ENCODE results near the gene SNRPA1. TPM values are rescaled to one million over a fixed set of nuclear protein-coding genes. Genes with fewer than 3 reads are reported as not detected.
A peak's percentile ranks its signal among the peaks of the same experiment; 100 is the strongest.

SNRPA1 gene
- total RNA-seq, 4 donors from 2014 or later, result 3.2 to 56.4 (median 25.7) TPM

DNA sequence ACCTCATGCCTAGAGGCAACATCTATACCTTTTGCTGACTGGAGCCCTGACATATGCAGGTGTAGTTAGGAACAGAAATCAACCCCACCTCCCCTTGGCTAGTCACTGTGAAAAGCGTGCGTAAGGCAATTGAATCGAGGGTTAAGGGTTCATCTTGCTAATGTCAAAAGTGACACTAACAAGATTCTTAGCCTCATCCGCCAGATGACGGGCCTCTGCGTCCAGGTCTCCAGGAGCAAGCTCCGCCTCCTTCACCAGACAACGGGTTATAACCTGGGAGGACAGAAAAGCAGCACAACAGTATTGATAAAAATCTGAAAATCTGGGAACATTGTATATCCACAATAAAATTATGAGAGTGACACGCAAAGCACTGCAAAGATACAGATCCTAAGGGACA lies 22.5 kb downstream of the SNRPA1 start:
- Histone ChIP-seq H3K27ac (no peak overlapping the region), H3K4me3 (no peak overlapping the region), H3K4me1 (no peaks in the 10 kb centered on the region), H3K9me3 (no peaks in the 10 kb centered on the region), H3K27me3 (no peaks in the 10 kb centered on the region), H3K36me3 (no peaks in the 10 kb centered on the region)
- no peak for DNase-seq
- intact Hi-C loops (cut with DNase I; ENCODE audit: low total_unique reads), result no loop called here
- TF ChIP-seq, protein P1, sequence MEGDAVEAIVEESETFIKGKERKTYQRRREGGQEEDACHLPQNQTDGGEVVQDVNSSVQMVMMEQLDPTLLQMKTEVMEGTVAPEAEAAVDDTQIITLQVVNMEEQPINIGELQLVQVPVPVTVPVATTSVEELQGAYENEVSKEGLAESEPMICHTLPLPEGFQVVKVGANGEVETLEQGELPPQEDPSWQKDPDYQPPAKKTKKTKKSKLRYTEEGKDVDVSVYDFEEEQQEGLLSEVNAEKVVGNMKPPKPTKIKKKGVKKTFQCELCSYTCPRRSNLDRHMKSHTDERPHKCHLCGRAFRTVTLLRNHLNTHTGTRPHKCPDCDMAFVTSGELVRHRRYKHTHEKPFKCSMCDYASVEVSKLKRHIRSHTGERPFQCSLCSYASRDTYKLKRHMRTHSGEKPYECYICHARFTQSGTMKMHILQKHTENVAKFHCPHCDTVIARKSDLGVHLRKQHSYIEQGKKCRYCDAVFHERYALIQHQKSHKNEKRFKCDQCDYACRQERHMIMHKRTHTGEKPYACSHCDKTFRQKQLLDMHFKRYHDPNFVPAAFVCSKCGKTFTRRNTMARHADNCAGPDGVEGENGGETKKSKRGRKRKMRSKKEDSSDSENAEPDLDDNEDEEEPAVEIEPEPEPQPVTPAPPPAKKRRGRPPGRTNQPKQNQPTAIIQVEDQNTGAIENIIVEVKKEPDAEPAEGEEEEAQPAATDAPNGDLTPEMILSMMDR (IDR thresholded peaks at IDR 0.05), result no peak

DNA sequence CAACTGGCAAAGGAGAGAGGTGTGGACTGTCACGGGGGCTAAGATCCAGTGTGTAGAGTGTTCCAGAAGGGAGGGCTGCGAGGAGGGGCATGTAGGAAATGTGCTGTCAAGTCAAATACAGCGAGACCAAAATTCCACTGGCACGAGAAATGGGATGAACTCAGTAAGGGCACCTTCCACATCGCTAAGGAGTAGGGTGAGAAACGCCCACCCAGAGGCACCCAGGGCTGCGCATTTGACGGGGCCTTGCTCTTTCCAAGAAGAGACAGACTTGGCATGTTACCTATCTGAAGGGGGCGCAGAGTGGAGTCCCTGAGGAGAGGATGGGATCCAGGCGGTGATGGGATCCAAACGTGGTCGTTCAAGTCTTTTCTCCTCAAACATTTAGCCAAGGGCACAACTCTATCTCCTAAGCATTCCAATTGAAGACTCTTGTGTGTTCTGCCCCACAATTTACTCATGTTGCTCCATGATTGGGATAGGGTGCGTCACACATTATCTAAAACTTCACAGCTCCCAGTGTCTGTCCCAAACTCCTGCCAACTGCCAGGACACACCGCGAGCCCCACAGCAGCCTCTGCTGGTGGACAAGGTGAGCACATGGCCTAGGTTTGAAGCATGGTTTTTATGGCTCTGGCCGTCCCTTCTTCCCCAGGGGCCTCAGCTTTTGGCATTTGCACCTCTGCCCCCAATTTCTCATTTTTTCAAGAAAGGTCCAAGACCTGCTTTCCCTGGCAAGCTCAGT lies 25.4 kb downstream of the SNRPA1 start:
- Histone ChIP-seq H3K4me1 (no peaks in the 10 kb centered on the region), H3K4me3 (no peak overlapping the region), H3K9me3 (no peaks in the 10 kb centered on the region), H3K27me3 (no peaks in the 10 kb centered on the region), H3K36me3 (no peaks in the 10 kb centered on the region), H3K27ac (no peak overlapping the region)
- TF ChIP-seq, protein P1 (IDR thresholded peaks at IDR 0.05), result no peak
- TF ChIP-seq POLR2A (IDR thresholded peaks at IDR 0.05), result no peak
- intact Hi-C loops (cut with DNase I; ENCODE audit: low total_unique reads), result no loop called here
- no peak for DNase-seq

DNA sequence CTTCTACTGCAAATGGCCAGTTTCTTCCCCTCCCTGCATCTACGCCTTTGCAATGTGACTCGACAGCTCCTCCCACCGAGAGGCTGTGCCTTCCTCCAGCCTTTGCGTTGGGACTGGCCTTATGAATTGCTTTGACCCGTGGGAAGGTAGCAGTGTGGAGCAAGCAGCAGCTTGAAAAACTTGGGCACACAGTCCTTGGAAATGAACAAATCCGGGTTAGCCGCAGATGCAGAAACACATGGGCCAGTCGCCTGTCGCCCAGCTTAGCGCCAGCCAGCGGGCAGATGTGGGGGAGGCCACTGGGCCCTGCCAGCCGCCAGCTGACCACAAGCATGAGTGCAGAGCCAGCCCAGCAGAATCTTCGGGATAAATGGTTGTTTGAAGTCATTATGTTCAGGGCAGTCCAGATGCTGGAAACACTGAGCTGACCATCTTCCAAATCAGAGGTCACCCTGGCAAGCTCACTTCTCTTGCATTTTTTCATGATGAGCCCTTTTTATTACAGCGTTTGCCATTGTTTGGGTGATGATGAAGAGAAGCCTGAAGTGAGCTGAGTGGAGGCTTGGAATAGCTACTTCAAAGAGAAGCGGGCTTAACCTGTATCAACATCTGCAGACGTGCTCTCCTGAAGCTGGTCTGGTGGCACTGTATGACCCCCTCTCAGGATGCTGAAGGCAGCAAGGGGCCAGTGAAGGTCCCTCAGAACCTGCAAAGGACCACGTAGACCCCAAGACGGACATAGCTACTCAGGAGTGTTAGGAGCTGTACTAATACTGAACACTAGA lies 27.5 kb downstream of the SNRPA1 start:
- peak; percentile 48 to 54 for DNase-seq
- Histone ChIP-seq H3K36me3 (no peaks in the 10 kb centered on the region), H3K4me3 (no peak overlapping the region), H3K27me3 (no peaks in the 10 kb centered on the region), H3K9me3 (no peaks in the 10 kb centered on the region), H3K4me1 (no peaks in the 10 kb centered on the region), H3K27ac (peak overlapping the region; percentile 65 to 67)
- intact Hi-C loops (cut with DNase I; ENCODE audit: low total_unique reads), result no loop called here
- no peak for TF ChIP-seq POLR2A (IDR thresholded peaks at IDR 0.05)
- TF ChIP-seq, protein P1 (IDR thresholded peaks at IDR 0.05), result no peak

DNA sequence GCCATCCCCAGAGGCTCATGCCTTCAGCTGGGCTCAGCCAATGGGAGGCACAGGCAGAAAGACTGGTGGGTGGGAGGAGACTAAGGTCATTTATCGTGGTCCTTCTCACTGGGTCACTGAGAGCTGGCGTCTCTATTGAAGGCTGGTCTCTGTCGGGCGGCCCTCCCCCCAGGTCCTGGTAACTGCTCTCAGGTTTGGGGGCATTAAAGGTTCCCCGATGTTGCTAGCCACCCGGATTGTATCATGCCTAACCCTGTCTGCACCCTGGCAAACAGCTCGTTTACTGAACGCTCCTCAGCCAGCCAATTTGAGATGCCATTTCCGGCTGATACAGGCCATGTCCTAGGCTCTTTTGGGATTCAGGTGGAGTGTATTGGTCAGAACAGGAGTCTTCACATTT lies 28.3 kb downstream of the SNRPA1 start:
- no peak for TF ChIP-seq POLR2A (IDR thresholded peaks at IDR 0.05)
- TF ChIP-seq, protein P1 (IDR thresholded peaks at IDR 0.05), result no peak
- Histone ChIP-seq H3K4me1 (no peaks in the 10 kb centered on the region), H3K9me3 (no peaks in the 10 kb centered on the region), H3K4me3 (no peak overlapping the region), H3K27me3 (no peaks in the 10 kb centered on the region), H3K27ac (peak overlapping the region; percentile 65 to 67), H3K36me3 (no peaks in the 10 kb centered on the region)
- DNase-seq, result no peak
- intact Hi-C loops (cut with DNase I; ENCODE audit: low total_unique reads), result no loop called here

DNA sequence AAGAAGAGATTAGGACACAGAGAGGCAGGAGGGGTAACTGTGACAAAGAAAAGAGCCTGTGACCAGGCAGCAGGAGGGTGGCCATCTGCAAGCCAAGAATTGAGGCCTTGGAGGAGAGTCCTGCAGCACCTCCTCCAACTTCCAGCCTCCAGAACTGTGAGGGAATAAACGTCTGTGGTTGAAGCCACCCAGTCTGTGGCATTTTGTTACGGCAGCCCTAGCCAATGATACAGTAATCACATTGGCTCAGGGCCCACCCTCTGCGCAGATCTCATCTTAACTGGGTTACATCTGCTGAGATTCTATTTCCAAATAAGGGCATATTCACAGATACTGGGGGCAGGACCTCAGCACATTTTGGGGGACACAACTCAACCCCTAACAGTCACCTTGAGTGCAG lies 29.0 kb downstream of the SNRPA1 start:
- Histone ChIP-seq H3K27me3 (no peaks in the 10 kb centered on the region), H3K9me3 (no peaks in the 10 kb centered on the region), H3K4me1 (no peaks in the 10 kb centered on the region), H3K27ac (peak overlapping the region; percentile 65 to 67), H3K4me3 (no peak overlapping the region), H3K36me3 (no peaks in the 10 kb centered on the region)
- TF ChIP-seq POLR2A (IDR thresholded peaks at IDR 0.05), result no peak
- TF ChIP-seq, protein P1 (IDR thresholded peaks at IDR 0.05), result no peak
- no peak for DNase-seq
- intact Hi-C loops (cut with DNase I; ENCODE audit: low total_unique reads), result no loop called here

Data from uterus (tissue), 4 donors.